SHP77 (cell line): ENCODE results near the gene RNF128.
"Not testable (repeated sequence)": the region's sequence is repeated elsewhere in the genome, so short reads cannot be mapped to it uniquely, and the experiment has no call there.

Experiments used
- DNase-seq, 2 experiments: peaks; one replicate each; lab custom pipeline; 2025; lab: John Stamatoyannopoulos, UW

Gene RNF128

GRCh38 chrX:106748377-106748776, 21.9 kb downstream of the RNF128 start:
- no peak for DNase-seq

GRCh38 chrX:106751407-106751806, 24.9 kb downstream of the RNF128 start:
- no peak for DNase-seq

GRCh38 chrX:106752101-106752678, 25.7 kb downstream of the RNF128 start:
- no peak for DNase-seq

GRCh38 chrX:106769288-106769687, 42.8 kb downstream of the RNF128 start:
- not testable (repeated sequence) for DNase-seq

GRCh38 chrX:106774981-106775380, 48.5 kb downstream of the RNF128 start:
- no peak for DNase-seq

GRCh38 chrX:106780264-106780663, 53.8 kb downstream of the RNF128 start:
- no peak for DNase-seq

- DNase-seq, result no peak
These were observed 54.3 kb downstream of the RNF128 start for GRCh38 chrX:106780664-106781377.

GRCh38 chrX:106783716-106784115, 57.2 kb downstream of the RNF128 start:
- DNase-seq, result no peak

GRCh38 chrX:106791495-106791894, 65.0 kb downstream of the RNF128 start:
- DNase-seq, result peak in 1 of 2 experiments; percentile 0

GRCh38 chrX:106802063-106802387, 75.5 kb downstream of the RNF128 start:
- DNase-seq, result peak in 1 of 2 experiments; percentile 15

- peak; percentile 82 to 85 for DNase-seq
These were observed 76.1 kb downstream of the RNF128 start, which contains the start of gene TBC1D8B for GRCh38 chrX:106802388-106803275. Gene TBC1D8B, plus strand, starts transcription at chrX:106802673. Its CDS starts 181 bp downstream, at chrX:106802854.

GRCh38 chrX:106811131-106811910, 84.8 kb downstream of the RNF128 start:
- no peak for DNase-seq

GRCh38 chrX:106812930-106813329, 86.4 kb downstream of the RNF128 start:
- DNase-seq, result not testable (repeated sequence)

GRCh38 chrX:106814093-106814492, 87.6 kb downstream of the RNF128 start:
- DNase-seq, result not testable (repeated sequence)
